Neural cell (in vitro differentiated cells): ENCODE results near the gene SPON1.

Experiments
- EZH2 ChIP-seq: fragments of 200-600, 300-800 bp; shearing (Covaris generic), sonication (generic); IDR thresholded peaks from 2 replicates; pipeline ENCODE4 v1.6.1; 2014; ENCODE audit warnings: antibody characterized with exemption, low read length, borderline replicate concordance, mild to moderate bottlenecking; ENCODE audit not compliant: insufficient read depth, poor library complexity, severe bottlenecking
- POLR2AphosphoS5 ChIP-seq: IDR thresholded peaks from 2 replicates; pipeline ENCODE4 v1.6.1; 2012
- RAD21 ChIP-seq: fragments of 450-650 bp; conservative IDR thresholded peaks from 2 replicates; pipeline ENCODE4 v1.6.1; 2014; ENCODE audit warnings: antibody characterized with exemption, mild to moderate bottlenecking, moderate library complexity
- TF ChIP-seq, protein P1 (sequence below): fragments of 450-650 bp; IDR thresholded peaks from 2 replicates; pipeline ENCODE4 v1.5.1; 2014; ENCODE audit warnings: antibody characterized with exemption, mild to moderate bottlenecking, moderate library complexity; ENCODE audit not compliant: poor library complexity, severe bottlenecking

DNA sequence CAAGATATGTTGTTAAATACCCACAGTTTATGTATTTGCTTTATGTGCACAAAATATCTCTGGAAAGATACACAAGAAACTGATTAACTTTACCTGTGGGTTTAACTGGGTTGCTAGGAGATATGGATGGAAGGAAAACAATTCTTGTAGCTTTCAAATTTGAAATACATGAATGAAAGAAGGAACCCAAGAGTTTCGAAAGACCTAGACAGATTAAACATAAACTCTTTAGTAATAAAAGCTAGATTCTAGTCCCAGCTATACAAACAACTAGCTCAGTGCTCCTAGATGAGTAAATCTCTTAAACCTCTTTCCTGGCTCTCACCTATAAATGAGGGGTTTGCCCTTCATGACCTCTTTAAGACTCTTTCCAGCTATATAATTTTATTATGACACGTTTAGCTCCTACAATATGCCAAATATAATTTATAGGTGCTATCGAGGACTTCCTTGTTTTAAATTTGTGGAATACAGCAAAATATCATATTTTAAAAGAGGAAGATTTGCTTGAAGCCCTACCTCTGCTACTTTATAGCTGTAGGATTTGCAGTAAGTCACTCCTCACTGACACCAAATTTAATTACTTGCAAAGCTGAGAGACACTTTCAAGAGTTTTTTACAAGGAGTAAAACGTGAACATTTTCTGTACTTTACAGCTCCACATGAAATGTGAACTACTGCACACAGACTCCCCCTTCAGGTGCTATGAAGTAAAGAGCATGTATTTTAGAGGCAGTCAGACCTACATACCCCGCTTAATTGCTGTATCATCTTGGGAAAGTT lies 345.8 kb downstream of the SPON1 start:
- TF ChIP-seq, protein P1, sequence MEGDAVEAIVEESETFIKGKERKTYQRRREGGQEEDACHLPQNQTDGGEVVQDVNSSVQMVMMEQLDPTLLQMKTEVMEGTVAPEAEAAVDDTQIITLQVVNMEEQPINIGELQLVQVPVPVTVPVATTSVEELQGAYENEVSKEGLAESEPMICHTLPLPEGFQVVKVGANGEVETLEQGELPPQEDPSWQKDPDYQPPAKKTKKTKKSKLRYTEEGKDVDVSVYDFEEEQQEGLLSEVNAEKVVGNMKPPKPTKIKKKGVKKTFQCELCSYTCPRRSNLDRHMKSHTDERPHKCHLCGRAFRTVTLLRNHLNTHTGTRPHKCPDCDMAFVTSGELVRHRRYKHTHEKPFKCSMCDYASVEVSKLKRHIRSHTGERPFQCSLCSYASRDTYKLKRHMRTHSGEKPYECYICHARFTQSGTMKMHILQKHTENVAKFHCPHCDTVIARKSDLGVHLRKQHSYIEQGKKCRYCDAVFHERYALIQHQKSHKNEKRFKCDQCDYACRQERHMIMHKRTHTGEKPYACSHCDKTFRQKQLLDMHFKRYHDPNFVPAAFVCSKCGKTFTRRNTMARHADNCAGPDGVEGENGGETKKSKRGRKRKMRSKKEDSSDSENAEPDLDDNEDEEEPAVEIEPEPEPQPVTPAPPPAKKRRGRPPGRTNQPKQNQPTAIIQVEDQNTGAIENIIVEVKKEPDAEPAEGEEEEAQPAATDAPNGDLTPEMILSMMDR = peak; percentile 55
- TF ChIP-seq RAD21 = no peak
- no peak for TF ChIP-seq POLR2AphosphoS5
- no peak for TF ChIP-seq EZH2
